Transverse colon (tissue), 4 donors: ENCODE results near the gene GOLGA8S.
"Not testable (repeated sequence)": the region's sequence is repeated elsewhere in the genome, so short reads cannot be mapped to it uniquely, and the experiment has no call there.

Source experiments
- POLR2A ChIP-seq: fragments of 450-650 bp; IDR thresholded peaks from one replicate; pipeline ENCODE4 v1.6.1; 2016; ENCODE audit warnings: antibody characterized with exemption, mild to moderate bottlenecking, moderate library complexity
- POLR2AphosphoS5 ChIP-seq, 3 donors: sonication (generic); formaldehyde crosslinking; IDR thresholded peaks; one replicate each; pipeline ENCODE4 v1.6.1; 2016; ENCODE audit warnings: antibody characterized with exemption in 3 of 3
- TF ChIP-seq, protein P1 (sequence below), 5 experiments: fragments of 200-600 bp in 3 of 5; fragments of 450-650 bp in 2 of 5; sonication (generic) in 3 of 5; IDR thresholded peaks; 1 replicate in 2 of 5; 2 replicates in 3 of 5; pipeline ENCODE4 v1.5.1; 2016 to 2017; ENCODE audit warnings: antibody characterized with exemption in 5 of 5, inconsistent platforms in 3 of 5, mild to moderate bottlenecking in 2 of 5, moderate library complexity in 1 of 5

DNA sequence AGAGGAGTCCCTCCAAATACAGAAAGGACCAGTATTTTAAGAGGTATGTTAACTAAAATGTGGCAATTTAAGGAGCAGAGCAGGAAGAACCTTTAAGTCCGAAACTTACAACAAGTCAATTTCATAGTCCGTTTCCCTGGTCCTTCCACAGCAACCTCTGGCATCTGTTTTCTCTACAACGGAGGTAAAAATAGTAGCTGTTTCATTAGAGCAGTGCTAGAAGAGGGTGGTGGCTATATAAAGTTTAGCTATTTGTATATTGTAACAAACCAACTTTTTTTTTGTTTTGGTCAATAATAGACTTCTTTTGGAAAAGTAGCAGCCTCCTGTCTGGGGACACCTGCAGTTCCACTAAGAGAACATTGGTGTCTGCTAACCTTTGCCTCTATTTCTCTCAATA lies 17.3 kb downstream of the GOLGA8S start:
- TF ChIP-seq, protein P1, sequence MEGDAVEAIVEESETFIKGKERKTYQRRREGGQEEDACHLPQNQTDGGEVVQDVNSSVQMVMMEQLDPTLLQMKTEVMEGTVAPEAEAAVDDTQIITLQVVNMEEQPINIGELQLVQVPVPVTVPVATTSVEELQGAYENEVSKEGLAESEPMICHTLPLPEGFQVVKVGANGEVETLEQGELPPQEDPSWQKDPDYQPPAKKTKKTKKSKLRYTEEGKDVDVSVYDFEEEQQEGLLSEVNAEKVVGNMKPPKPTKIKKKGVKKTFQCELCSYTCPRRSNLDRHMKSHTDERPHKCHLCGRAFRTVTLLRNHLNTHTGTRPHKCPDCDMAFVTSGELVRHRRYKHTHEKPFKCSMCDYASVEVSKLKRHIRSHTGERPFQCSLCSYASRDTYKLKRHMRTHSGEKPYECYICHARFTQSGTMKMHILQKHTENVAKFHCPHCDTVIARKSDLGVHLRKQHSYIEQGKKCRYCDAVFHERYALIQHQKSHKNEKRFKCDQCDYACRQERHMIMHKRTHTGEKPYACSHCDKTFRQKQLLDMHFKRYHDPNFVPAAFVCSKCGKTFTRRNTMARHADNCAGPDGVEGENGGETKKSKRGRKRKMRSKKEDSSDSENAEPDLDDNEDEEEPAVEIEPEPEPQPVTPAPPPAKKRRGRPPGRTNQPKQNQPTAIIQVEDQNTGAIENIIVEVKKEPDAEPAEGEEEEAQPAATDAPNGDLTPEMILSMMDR (IDR thresholded peaks at IDR 0.05): not testable (repeated sequence)
- not testable (repeated sequence) for TF ChIP-seq POLR2A; POLR2AphosphoS5 (IDR thresholded peaks at IDR 0.05)
